H1 (cell line): ENCODE measurements around the gene MXD1. TPM values are rescaled to one million over a fixed set of nuclear protein-coding genes. Genes with fewer than 3 reads are reported as not detected.

Experiments
- CTCF ChIA-PET: fragments of 300-600 bp; sonication (Branson Sonifier 250); formaldehyde crosslinking; loops from one replicate; lab custom pipeline; 2021; ENCODE audit not compliant: partially characterized antibody; lab: Charles Lee
- POLR2A ChIA-PET: fragments of 300-600 bp; sonication (Branson Sonifier 250); formaldehyde crosslinking; loops from one replicate; lab custom pipeline; 2021; ENCODE audit warnings: inconsistent platforms; ENCODE audit not compliant: partially characterized antibody; lab: Charles Lee
- DNase-seq, 2 experiments: peaks; one replicate each; pipeline versions ENCODE4 v3.0.0 to v3.0.0-alpha.2; 2010 to 2022; ENCODE audit warnings: low spot score in 2 of 2, low read depth in 1 of 2, mixed read lengths in 1 of 2
- FAIRE-seq: peaks from 2 replicates; lab custom pipeline; 2011; peaks lifted over from hg19 to GRCh38; lab: Jason Lieb, UNC
- H2AFZ ChIP-seq: 2 replicates; pipeline ENCODE4 v1.8.1; 2012; ENCODE audit warnings: low read length, inconsistent platforms
- H2AK5ac ChIP-seq: 2 replicates; pipeline ENCODE4 v1.6.1; 2013; ENCODE audit warnings: low read depth, low read length
- H2BK120ac ChIP-seq: replicated peaks from 2 replicates; pipeline ENCODE3; 2013; ENCODE audit warnings: low read depth, low read length, inconsistent platforms
- H2BK12ac ChIP-seq: 2 replicates; pipeline ENCODE4 v1.6.1; 2013; ENCODE audit warnings: low read depth, low read length
- H2BK15ac ChIP-seq: 2 replicates; pipeline ENCODE4 v1.6.1; 2013; ENCODE audit warnings: low read length
- H2BK20ac ChIP-seq: 2 replicates; pipeline ENCODE4 v1.6.1; 2013; ENCODE audit warnings: low read length
- H2BK5ac ChIP-seq: 2 replicates; pipeline ENCODE4 v1.6.1; 2013; ENCODE audit warnings: low read depth, low read length
- H3K14ac ChIP-seq: 2 replicates; pipeline ENCODE4 v1.6.1; 2013; ENCODE audit warnings: inconsistent platforms; ENCODE audit not compliant: insufficient read length
- H3K18ac ChIP-seq: 2 replicates; pipeline ENCODE4 v1.6.1; 2013; ENCODE audit warnings: low read length; ENCODE audit errors: extremely low read depth
- H3K23ac ChIP-seq: 2 replicates; pipeline ENCODE4 v1.6.1; 2013; ENCODE audit warnings: inconsistent platforms; ENCODE audit not compliant: insufficient read length
- H3K23me2 ChIP-seq: 2 replicates; pipeline ENCODE4 v1.6.1; 2013; ENCODE audit warnings: low read depth, low read length
- H3K27ac ChIP-seq: 2 replicates; pipeline ENCODE4 v1.6.1; 2011; ENCODE audit warnings: low read depth, low read length, inconsistent platforms
- H3K27me3 ChIP-seq, 4 experiments: replicated peaks in 1 of 4; 1 replicate in 1 of 4; 2 replicates in 3 of 4; pipeline versions ENCODE4 v1.6.1 to v1.8.1; 2011 to 2013; ENCODE audit warnings: low read length in 3 of 4, mild to moderate bottlenecking in 3 of 4, inconsistent platforms in 2 of 4, mixed read lengths in 2 of 4, moderate library complexity in 1 of 4; ENCODE audit not compliant: control insufficient read depth in 3 of 4, insufficient read depth in 3 of 4; ENCODE audit errors: extremely low read depth in 1 of 4
- H3K36me3 ChIP-seq, 4 experiments: 2 replicates each; pipeline versions ENCODE4 v1.6.1 to v1.8.1; 2011 to 2013; ENCODE audit warnings: mild to moderate bottlenecking in 4 of 4, low read length in 3 of 4, moderate library complexity in 2 of 4, control low read depth in 1 of 4, inconsistent platforms in 1 of 4; ENCODE audit not compliant: insufficient read depth in 4 of 4, control insufficient read depth in 2 of 4
- H3K4ac ChIP-seq: replicated peaks from 2 replicates; pipeline ENCODE3; 2013; ENCODE audit warnings: low read length, low read depth, mixed read lengths, inconsistent platforms; ENCODE audit not compliant: insufficient read length
- H3K4me1 ChIP-seq, 4 experiments: replicated peaks in 1 of 4; 1 replicate in 1 of 4; 2 replicates in 3 of 4; pipeline versions ENCODE4 v1.6.1 to v1.8.1; 2011 to 2013; ENCODE audit warnings: low read length in 3 of 4, inconsistent platforms in 2 of 4, mixed read lengths in 1 of 4; ENCODE audit not compliant: insufficient read depth in 4 of 4, control insufficient read depth in 3 of 4
- H3K4me2 ChIP-seq, 2 experiments: 2 replicates each; pipeline versions ENCODE4 v1.6.1 to v1.8.1; 2011 to 2013; ENCODE audit warnings: low read depth in 2 of 2, low read length in 2 of 2, control low read depth in 1 of 2, inconsistent platforms in 1 of 2, mild to moderate bottlenecking in 1 of 2; ENCODE audit not compliant: insufficient read depth in 1 of 2
- H3K4me3 ChIP-seq, 4 experiments: fragments of 200-600, 300-600 bp in 1 of 4; sonication (generic), shearing (Covaris generic), sonication (Bioruptor Twin) in 1 of 4; 2 replicates each; pipeline versions ENCODE4 v1.5.1 to v1.8.1; 2011 to 2016; ENCODE audit warnings: low read length in 4 of 4, low read depth in 3 of 4, control low read depth in 2 of 4, inconsistent platforms in 2 of 4, mild to moderate bottlenecking in 2 of 4, mixed read lengths in 1 of 4, moderate library complexity in 1 of 4; ENCODE audit not compliant: insufficient read depth in 2 of 4; ENCODE audit errors: extremely low read depth in 1 of 4
- H3K56ac ChIP-seq: replicated peaks from 2 replicates; pipeline ENCODE3; 2013; ENCODE audit warnings: low read depth, mild to moderate bottlenecking, mixed read lengths, low read length, inconsistent platforms; ENCODE audit not compliant: insufficient read length
- H3K79me1 ChIP-seq: 2 replicates; pipeline ENCODE4 v1.6.1; 2013; ENCODE audit warnings: low read depth, low read length, control low read depth
- H3K79me2 ChIP-seq, 2 experiments: 2 replicates each; pipeline versions ENCODE4 v1.6.1 to v1.8.1; 2012 to 2013; ENCODE audit warnings: low read length in 2 of 2, mild to moderate bottlenecking in 2 of 2, inconsistent platforms in 1 of 2; ENCODE audit not compliant: insufficient read depth in 2 of 2, control insufficient read depth in 1 of 2
- H3K9ac ChIP-seq, 4 experiments: replicated peaks in 1 of 4; 1 replicate in 1 of 4; 2 replicates in 3 of 4; pipeline versions ENCODE4 v1.6.1 to v1.8.1; 2011 to 2013; ENCODE audit warnings: low read depth in 3 of 4, low read length in 3 of 4, control low read depth in 2 of 4, mild to moderate bottlenecking in 2 of 4, moderate library complexity in 2 of 4, inconsistent platforms in 1 of 4; ENCODE audit errors: extremely low read depth in 1 of 4
- H3K9me3 ChIP-seq, 2 experiments: 2 replicates each; pipeline versions ENCODE4 v1.6.1 to v1.8.1; 2012 to 2013; ENCODE audit warnings: mild to moderate bottlenecking in 2 of 2, moderate library complexity in 2 of 2, control low read depth in 1 of 2, inconsistent platforms in 1 of 2, low read depth in 1 of 2, low read length in 1 of 2, mixed read lengths in 1 of 2; ENCODE audit not compliant: insufficient read depth in 2 of 2
- H4K20me1 ChIP-seq, 2 experiments: replicated peaks in 1 of 2; 2 replicates each; pipeline versions ENCODE3 to v1.8.1; 2011 to 2013; ENCODE audit warnings: inconsistent platforms in 2 of 2, low read length in 2 of 2, mild to moderate bottlenecking in 1 of 2; ENCODE audit not compliant: insufficient read depth in 2 of 2, control insufficient read depth in 1 of 2
- H4K5ac ChIP-seq: 2 replicates; pipeline ENCODE4 v1.6.1; 2013; ENCODE audit warnings: low read length, low read depth, mixed read lengths, inconsistent platforms; ENCODE audit not compliant: insufficient read length
- H4K8ac ChIP-seq: 2 replicates; pipeline ENCODE4 v1.8.0; 2013; ENCODE audit warnings: mild to moderate bottlenecking, moderate library complexity, low read length, inconsistent platforms; ENCODE audit not compliant: insufficient read depth; ENCODE audit errors: extremely low read depth
- H4K91ac ChIP-seq: replicated peaks from 2 replicates; pipeline ENCODE3; 2013; ENCODE audit warnings: low read length, mixed read lengths, inconsistent platforms; ENCODE audit not compliant: insufficient read length
- ASH2L ChIP-seq: fragments of 200-600, 300-600 bp; sonication (generic); IDR thresholded peaks from one replicate; pipeline ENCODE4 v1.7.1; 2017; ENCODE audit warnings: low read length
- CBX5 ChIP-seq: fragments of 300-800, 300-1000 bp; sonication (generic); IDR thresholded peaks from 2 replicates; pipeline ENCODE4 v1.7.1; 2016; ENCODE audit warnings: antibody characterized with exemption, low read length, low read depth
- CEBPB ChIP-seq: IDR thresholded peaks from 2 replicates; pipeline ENCODE4 v1.6.1; 2012; ENCODE audit warnings: low read depth, low read length
- KDM1A ChIP-seq: fragments of 200-600, 300-600 bp; sonication (generic); IDR thresholded peaks from 2 replicates; pipeline ENCODE4 v1.7.1; 2016; ENCODE audit warnings: mild to moderate bottlenecking, low read length, borderline replicate concordance
- KDM4A ChIP-seq: IDR thresholded peaks from one replicate; pipeline ENCODE4 v1.7.1; 2012; ENCODE audit warnings: low read depth, mild to moderate bottlenecking, moderate library complexity, low read length, inconsistent platforms; ENCODE audit not compliant: severe bottlenecking
- SAP30 ChIP-seq: fragments of 300-600 bp; sonication (generic); IDR thresholded peaks from 2 replicates; pipeline ENCODE4 v1.7.1; 2012; ENCODE audit warnings: low read length, moderate library complexity, mild to moderate bottlenecking, inconsistent platforms; ENCODE audit not compliant: insufficient read depth, insufficient replicate concordance
- SIN3A ChIP-seq, 2 experiments: IDR thresholded peaks in 1 of 2; conservative IDR thresholded peaks in 1 of 2; 2 replicates each; pipeline ENCODE4 v1.6.1; 2011 to 2012; ENCODE audit warnings: low read length in 2 of 2, improper control_type of control experiment in 1 of 2, low read depth in 1 of 2, mild to moderate bottlenecking in 1 of 2
- SRF ChIP-seq: IDR thresholded peaks from 2 replicates; pipeline ENCODE4 v1.6.1; 2011; ENCODE audit warnings: mild to moderate bottlenecking, low read depth, low read length, moderate library complexity
- TAF1 ChIP-seq: IDR thresholded peaks from 2 replicates; pipeline ENCODE4 v1.6.1; 2011; ENCODE audit warnings: mild to moderate bottlenecking, low read depth, low read length
- WGBS, 2 experiments: shearing (Covaris generic) in 1 of 2; methylation state at CpG; one replicate each; pipeline versions ENCODE4 v1.1.6 to v1.1.7; 2013 to 2015; ENCODE audit warnings: low lambda C conversion rate in 2 of 2, mixed read lengths in 2 of 2, inconsistent platforms in 1 of 2, low coverage in 1 of 2, missing lambda C conversion rate in 1 of 2; ENCODE audit not compliant: insufficient replicate concordance in 2 of 2, insufficient coverage in 1 of 2, insufficient read length in 1 of 2; ENCODE audit errors: extremely low coverage in 1 of 2, missing lambda C conversion rate in 1 of 2; 5-methylcytosine and 5-hydroxymethylcytosine counted together
- polyA plus RNA-seq, 7 experiments: library from polyadenylated mRNA; depleted of rRNA in 3 of 7; stranded (reverse) in 5 of 7; unstranded in 2 of 7; fragments of >200 nt in 5 of 7; fragments of 200-250 nt in 2 of 7; gene quantifications; 1 replicate in 5 of 7; 2 replicates in 1 of 7; 4 replicates in 1 of 7; pipeline versions ENCODE4 v1.2.1 to v1.2.3, GENCODE V29; 2011 to 2013; ENCODE audit warnings: missing spikeins in 2 of 7, mixed read lengths in 2 of 7
- total RNA-seq: library from RNA; stranded (reverse); fragmentation: NEBNext Ultra II Directional; extraction: Animal tissue kit (Norgen Biotek cat#: 25700); gene quantifications from 2 replicates; pipeline ENCODE4 v1.2.1, GENCODE V29; 2021
- TF ChIP-seq, protein P1 (sequence below): IDR thresholded peaks from 2 replicates; pipeline ENCODE4 v1.6.1; 2011; ENCODE audit warnings: low read length, improper control_type of control experiment
- TF ChIP-seq, protein P2 (sequence below): IDR thresholded peaks from 2 replicates; pipeline ENCODE4 v1.6.1; 2012; ENCODE audit warnings: inconsistent platforms
- TF ChIP-seq, protein P3 (sequence below): IDR thresholded peaks from 2 replicates; pipeline ENCODE4 v1.6.1; 2012; ENCODE audit warnings: inconsistent platforms

The MXD1 gene
- total and polyA plus RNA-seq, 2 of the 8 experiments (the other 6 are each of a cell fraction or from before 2014, with no cell fraction given), result 1.6 to 2.6 TPM

DNA sequence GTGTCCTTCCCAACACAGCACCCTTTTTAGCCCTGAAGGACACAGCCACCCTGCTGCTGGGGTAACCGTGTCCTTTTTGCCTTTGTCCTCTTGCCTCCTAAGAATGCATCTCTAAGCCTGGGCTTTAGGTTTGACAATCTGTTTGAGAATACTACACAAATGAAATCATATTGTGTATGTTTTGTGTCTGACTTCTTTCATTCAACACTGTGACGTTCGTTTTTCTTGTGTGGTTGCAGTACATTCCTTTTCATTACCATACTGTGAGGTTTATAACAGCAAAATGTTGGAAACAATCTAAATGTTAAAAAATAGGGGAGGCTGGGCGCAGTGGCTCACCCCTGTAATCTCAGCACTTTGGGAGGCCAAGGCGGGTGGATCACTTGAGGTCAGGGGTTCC, 35.3 kb downstream of the MXD1 start:
- H2BK120ac ChIP-seq, result no peak overlapping the region
- FAIRE-seq (no peak), DNase-seq (no peak)
- no peak overlapping the region for H3K18ac ChIP-seq
- H3K27me3 ChIP-seq, result no peaks in the 10 kb centered on the region; a peak in 1 of 7 replicates
- H3K23ac ChIP-seq, result no peak overlapping the region
- H3K79me1 ChIP-seq, result no peaks in the 10 kb centered on the region
- WGBS, 2 experiments, result 84% methylated on average over 5 of the region's 5 CpGs; no CpG with 5 or more reads in 1 of the 2 experiments
- no peaks in the 10 kb centered on the region for H3K36me3 ChIP-seq
- H2BK5ac ChIP-seq, result no peak overlapping the region
- no peak overlapping the region for H3K14ac ChIP-seq
- POLR2A ChIA-PET, result no interaction called here
- no peak overlapping the region for H3K4me3 ChIP-seq
- no peak overlapping the region for H4K8ac ChIP-seq
- H2BK12ac ChIP-seq, result no peak overlapping the region
- no peak overlapping the region for H2BK20ac ChIP-seq
- H4K91ac ChIP-seq, result no peak overlapping the region
- no peak overlapping the region for H3K9ac ChIP-seq
- no peaks in the 10 kb centered on the region for H3K9me3 ChIP-seq
- no peak overlapping the region for H2AK5ac ChIP-seq
- CTCF ChIA-PET, result interaction anchor here (0.9 kb wide), 1 partner anchor 10 kb away, joined by 4 read pairs; no protein-coding TSS in a partner anchor
- H3K4me1 ChIP-seq, result no peaks in the 10 kb centered on the region; a peak in 1 of 7 replicates
- no peak overlapping the region for H3K4ac ChIP-seq
- no peak overlapping the region for H3K27ac ChIP-seq
- no peaks in the 10 kb centered on the region for H4K20me1 ChIP-seq
- H3K23me2 ChIP-seq, result no peaks in the 10 kb centered on the region
- H2BK15ac ChIP-seq, result no peak overlapping the region
- H2AFZ ChIP-seq, result no peak overlapping the region
- H3K56ac ChIP-seq, result no peak overlapping the region
- no peak overlapping the region for H3K4me2 ChIP-seq
- H3K79me2 ChIP-seq, result no peaks in the 10 kb centered on the region
- no peak overlapping the region for H4K5ac ChIP-seq
- TF ChIP-seq CEBPB (no peak), SIN3A (conservative IDR thresholded peaks at IDR 0.05 in 1 of 2, IDR thresholded peaks at IDR 0.05 in 1 of 2; ENCODE audit: low read depth in 1 of 2, low read length in 2 of 2) (no peak), CBX5 (no peak), KDM1A (no peak), SAP30 (no peak), SRF (no peak), ASH2L (no peak), KDM4A (no peak), TAF1 (no peak)
- TF ChIP-seq, protein P1, sequence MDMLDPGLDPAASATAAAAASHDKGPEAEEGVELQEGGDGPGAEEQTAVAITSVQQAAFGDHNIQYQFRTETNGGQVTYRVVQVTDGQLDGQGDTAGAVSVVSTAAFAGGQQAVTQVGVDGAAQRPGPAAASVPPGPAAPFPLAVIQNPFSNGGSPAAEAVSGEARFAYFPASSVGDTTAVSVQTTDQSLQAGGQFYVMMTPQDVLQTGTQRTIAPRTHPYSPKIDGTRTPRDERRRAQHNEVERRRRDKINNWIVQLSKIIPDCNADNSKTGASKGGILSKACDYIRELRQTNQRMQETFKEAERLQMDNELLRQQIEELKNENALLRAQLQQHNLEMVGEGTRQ, result no peak
- TF ChIP-seq, protein P2, sequence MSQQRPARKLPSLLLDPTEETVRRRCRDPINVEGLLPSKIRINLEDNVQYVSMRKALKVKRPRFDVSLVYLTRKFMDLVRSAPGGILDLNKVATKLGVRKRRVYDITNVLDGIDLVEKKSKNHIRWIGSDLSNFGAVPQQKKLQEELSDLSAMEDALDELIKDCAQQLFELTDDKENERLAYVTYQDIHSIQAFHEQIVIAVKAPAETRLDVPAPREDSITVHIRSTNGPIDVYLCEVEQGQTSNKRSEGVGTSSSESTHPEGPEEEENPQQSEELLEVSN, result no peak
- TF ChIP-seq, protein P3, sequence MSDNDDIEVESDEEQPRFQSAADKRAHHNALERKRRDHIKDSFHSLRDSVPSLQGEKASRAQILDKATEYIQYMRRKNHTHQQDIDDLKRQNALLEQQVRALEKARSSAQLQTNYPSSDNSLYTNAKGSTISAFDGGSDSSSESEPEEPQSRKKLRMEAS, result no peak
